K562 (cell line): ENCODE results near the gene WNT16. TPM values are rescaled to one million over a fixed set of nuclear protein-coding genes. Genes with fewer than 3 reads are reported as not detected.
A peak's percentile ranks its signal among the peaks of the same experiment; 100 is the strongest.

Experiments used
- BACH1 ChIP-seq: fragments of 200-800 bp; sonication (Bioruptor generic); IDR thresholded peaks from 2 replicates; pipeline ENCODE4 v1.6.1; 2016; ENCODE audit warnings: missing genetic modification characterization, missing compliant biosample characterization
- CREB3 ChIP-seq: fragments of 450-650 bp; conservative IDR thresholded peaks from 2 replicates; pipeline ENCODE4 v1.6.1; 2016; ENCODE audit warnings: missing genetic modification characterization, low read depth, mild to moderate bottlenecking, missing compliant biosample characterization, moderate library complexity
- E2F5 ChIP-seq: sonication (generic); formaldehyde crosslinking; IDR thresholded peaks from 2 replicates; pipeline ENCODE4 v1.8.0; 2022; ENCODE audit warnings: mild to moderate bottlenecking, missing genetic modification reagents
- ELK3 ChIP-seq: fragments of 450-650 bp; formaldehyde crosslinking; IDR thresholded peaks from 2 replicates; pipeline ENCODE4 v1.4.0; 2020; ENCODE audit warnings: mild to moderate bottlenecking
- GABPB1 ChIP-seq: sonication (generic); formaldehyde crosslinking; IDR thresholded peaks from 2 replicates; pipeline ENCODE4 v1.8.0; 2022; ENCODE audit warnings: mild to moderate bottlenecking, missing genetic modification reagents
- GTF2A2 ChIP-seq: IDR thresholded peaks from 2 replicates; pipeline ENCODE4 v1.6.1; 2016; ENCODE audit warnings: mild to moderate bottlenecking, missing genetic modification characterization, missing compliant biosample characterization
- GTF2E2 ChIP-seq: fragments of 200-800 bp; sonication (Bioruptor generic); IDR thresholded peaks from 2 replicates; pipeline ENCODE4 v1.6.1; 2016; ENCODE audit warnings: missing genetic modification characterization, missing compliant biosample characterization
- HBP1 ChIP-seq: fragments of 450-650 bp; formaldehyde crosslinking; IDR thresholded peaks from 2 replicates; pipeline ENCODE4 v1.4.0; 2022; ENCODE audit warnings: missing genetic modification characterization
- HDAC8 ChIP-seq: fragments of 450-650 bp; IDR thresholded peaks from 2 replicates; pipeline ENCODE4 v1.6.1; 2016; ENCODE audit warnings: mild to moderate bottlenecking, missing genetic modification characterization, moderate library complexity, missing compliant biosample characterization
- IFI16 ChIP-seq: fragments of 250-450 bp; sonication (Bioruptor Pico); IDR thresholded peaks from 2 replicates; pipeline ENCODE4 v2.1.2; 2022; ENCODE audit warnings: mild to moderate bottlenecking, inconsistent platforms
- KLF16 ChIP-seq: IDR thresholded peaks from 2 replicates; pipeline ENCODE4 v1.6.1; 2016; ENCODE audit warnings: antibody characterized with exemption
- NBN ChIP-seq: fragments of 450-650 bp; IDR thresholded peaks from 2 replicates; pipeline ENCODE4 v1.6.1; 2016; ENCODE audit warnings: low read depth, mild to moderate bottlenecking
- NR2C1 ChIP-seq, 2 experiments: fragments of 450-650 bp; IDR thresholded peaks; 2 replicates each; pipeline ENCODE4 v1.6.1; 2017; ENCODE audit warnings: mild to moderate bottlenecking in 2 of 2, antibody characterized with exemption in 1 of 2, inconsistent platforms in 1 of 2, missing compliant biosample characterization in 1 of 2, missing genetic modification characterization in 1 of 2
- RBM22 ChIP-seq: fragments of 200-400 bp; formaldehyde crosslinking; IDR thresholded peaks from 2 replicates; pipeline ENCODE4 v1.6.1; 2018; ENCODE audit warnings: low read length, low read depth; ENCODE audit not compliant: poor library complexity, severe bottlenecking
- RFX7 ChIP-seq: fragments of 250-450 bp; sonication (Bioruptor Pico); IDR thresholded peaks from 2 replicates; pipeline ENCODE4 v1.5.1; 2021; ENCODE audit warnings: mild to moderate bottlenecking
- SFPQ ChIP-seq: fragments of 200-400 bp; formaldehyde crosslinking; IDR thresholded peaks from 2 replicates; pipeline ENCODE4 v1.6.1; 2017; ENCODE audit warnings: mild to moderate bottlenecking, low read depth, low read length, moderate library complexity
- ZC3H4 ChIP-seq: sonication (generic); formaldehyde crosslinking; IDR thresholded peaks from 2 replicates; pipeline ENCODE4 v1.9.0; 2021; ENCODE audit warnings: missing genetic modification reagents, borderline replicate concordance
- ZNF639 ChIP-seq, 2 experiments: fragments of 200-800 bp in 1 of 2; sonication (Bioruptor generic) in 1 of 2; sonication (generic) in 1 of 2; formaldehyde crosslinking in 1 of 2; IDR thresholded peaks in 1 of 2; conservative IDR thresholded peaks in 1 of 2; 2 replicates each; pipeline versions ENCODE4 v1.5.0 to v1.6.1; 2016 to 2020; ENCODE audit warnings: missing compliant biosample characterization in 1 of 2, missing genetic modification characterization in 1 of 2, missing genetic modification reagents in 1 of 2
- ZNF766 ChIP-seq: fragments of 200-800 bp; sonication (Bioruptor generic); conservative IDR thresholded peaks from 2 replicates; pipeline ENCODE4 v1.6.1; 2016; ENCODE audit warnings: missing genetic modification characterization, missing compliant biosample characterization
- ZSCAN32 ChIP-seq: fragments of 450-650 bp; formaldehyde crosslinking; IDR thresholded peaks from 2 replicates; pipeline ENCODE4 v1.4.0; 2020; ENCODE audit warnings: mild to moderate bottlenecking, moderate library complexity
- polyA plus RNA-seq, 8 experiments: library from polyadenylated mRNA; depleted of rRNA in 4 of 8; stranded (reverse) in 5 of 8; unstranded in 3 of 8; fragments of >200 nt; fragmentation: Nextera tagmentation in 2 of 8; fragmentation: Illumina TruSeq in 1 of 8; extraction: Ambion mirVana in 2 of 8; extraction: Trizol in 1 of 8; gene quantifications; 2 replicates each; pipeline versions ENCODE4 v1.2.1 to v1.2.3, GENCODE V29; 2011 to 2014; ENCODE audit warnings: inconsistent platforms in 1 of 8, missing spikeins in 1 of 8
- total RNA-seq, 7 experiments: library from RNA; depleted of rRNA in 6 of 7; stranded (reverse); fragments of >200 nt in 6 of 7; fragmentation: Illumina TruSeq in 2 of 7; extraction: Trizol in 2 of 7; gene quantifications; 2 replicates each; pipeline versions ENCODE4 v1.2.1 to v1.2.3, GENCODE V29; 2011 to 2021; ENCODE audit warnings: low replicate concordance in 1 of 7

The WNT16 gene
- total and polyA plus RNA-seq, 9 of the 15 experiments (the other 6 are each of a cell fraction or from before 2014, with no cell fraction given): 0.06 to 0.07 TPM; not detected in 7

GRCh38 chr7:121294448-121294992, 34.3 kb upstream of the WNT16 start (continued):
- no peak for TF ChIP-seq ZC3H4 (CRISPR knock-in tag)
- TF ChIP-seq BACH1 (tag): peak; percentile 65; the same call in 1 of the 2 replicates
- TF ChIP-seq ZNF766 (CRISPR knock-in tag): peak; percentile 83
- no peak for TF ChIP-seq KLF16
- no peak for TF ChIP-seq E2F5 (CRISPR knock-in tag)
- TF ChIP-seq ELK3 (CRISPR knock-in tag): no peak
- no peak for TF ChIP-seq NBN
- TF ChIP-seq NR2C1 (IDR thresholded peaks at IDR 0.05): no peak
- TF ChIP-seq NR2C1 (tag; IDR thresholded peaks at IDR 0.05): peak; percentile 70; the same call in 1 of the 2 replicates
- no peak for TF ChIP-seq RFX7
- TF ChIP-seq ZNF639 (CRISPR knock-in tag; conservative IDR thresholded peaks at IDR 0.05 in 1 of 2, IDR thresholded peaks at IDR 0.05 in 1 of 2): peak in 1 of 2 experiments; percentile 85; a peak in 2 of 4 replicates
- TF ChIP-seq IFI16 (CRISPR knock-in tag): no peak
- TF ChIP-seq SFPQ: no peak
- TF ChIP-seq GTF2A2 (tag): peak; percentile 82
- TF ChIP-seq ZSCAN32: no peak
- TF ChIP-seq RBM22: peak; percentile 71
- peak; percentile 72; the same call in 1 of the 2 replicates for TF ChIP-seq CREB3 (tag)
- TF ChIP-seq GABPB1 (CRISPR knock-in tag): no peak
- peak; percentile 70 for TF ChIP-seq HDAC8 (tag)
- TF ChIP-seq GTF2E2 (tag): no peak
- TF ChIP-seq HBP1 (CRISPR knock-in tag): no peak
